ENCODE data around the gene TMEM81.

DNA sequence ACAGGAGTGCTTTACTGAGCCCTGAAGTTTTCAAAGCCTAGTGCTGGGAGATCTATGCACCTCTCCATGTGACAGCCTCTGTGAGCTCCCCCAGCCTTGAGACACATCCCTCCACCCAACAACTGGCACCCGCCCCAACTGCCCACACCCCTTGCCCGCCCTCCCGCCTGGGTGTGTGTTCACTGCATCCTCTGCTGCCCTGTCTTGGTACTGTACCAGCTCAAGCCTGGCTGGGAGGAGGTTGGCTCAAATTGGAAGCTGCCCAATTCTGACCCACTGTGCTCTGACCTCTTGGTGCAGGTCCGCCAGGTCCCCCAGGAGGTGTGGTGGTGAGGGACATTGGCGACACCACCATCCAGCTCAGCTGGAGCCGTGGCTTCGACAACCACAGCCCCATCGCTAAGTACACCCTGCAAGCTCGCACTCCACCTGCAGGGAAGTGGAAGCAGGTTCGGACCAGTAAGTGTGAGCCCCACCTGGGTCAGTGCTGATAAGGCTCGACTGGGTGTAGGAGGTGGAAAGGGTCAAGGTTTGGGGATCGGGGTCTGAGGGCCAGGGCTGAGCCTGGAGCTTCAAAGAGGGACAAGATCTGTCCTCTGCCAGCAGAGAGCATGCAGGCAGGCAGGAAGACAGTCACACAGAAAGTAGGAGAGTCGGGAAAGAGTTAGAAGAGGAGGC, 18.0 kb downstream of the TMEM81 start:
- TF ChIP-seq, protein P1, sequence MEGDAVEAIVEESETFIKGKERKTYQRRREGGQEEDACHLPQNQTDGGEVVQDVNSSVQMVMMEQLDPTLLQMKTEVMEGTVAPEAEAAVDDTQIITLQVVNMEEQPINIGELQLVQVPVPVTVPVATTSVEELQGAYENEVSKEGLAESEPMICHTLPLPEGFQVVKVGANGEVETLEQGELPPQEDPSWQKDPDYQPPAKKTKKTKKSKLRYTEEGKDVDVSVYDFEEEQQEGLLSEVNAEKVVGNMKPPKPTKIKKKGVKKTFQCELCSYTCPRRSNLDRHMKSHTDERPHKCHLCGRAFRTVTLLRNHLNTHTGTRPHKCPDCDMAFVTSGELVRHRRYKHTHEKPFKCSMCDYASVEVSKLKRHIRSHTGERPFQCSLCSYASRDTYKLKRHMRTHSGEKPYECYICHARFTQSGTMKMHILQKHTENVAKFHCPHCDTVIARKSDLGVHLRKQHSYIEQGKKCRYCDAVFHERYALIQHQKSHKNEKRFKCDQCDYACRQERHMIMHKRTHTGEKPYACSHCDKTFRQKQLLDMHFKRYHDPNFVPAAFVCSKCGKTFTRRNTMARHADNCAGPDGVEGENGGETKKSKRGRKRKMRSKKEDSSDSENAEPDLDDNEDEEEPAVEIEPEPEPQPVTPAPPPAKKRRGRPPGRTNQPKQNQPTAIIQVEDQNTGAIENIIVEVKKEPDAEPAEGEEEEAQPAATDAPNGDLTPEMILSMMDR (IDR thresholded peaks at IDR 0.05 in 8 of 11, conservative IDR thresholded peaks at IDR 0.05 in 3 of 11): no peak
- no peak for TF ChIP-seq POLR2A (IDR thresholded peaks at IDR 0.05)

Data from spleen (tissue), 7 donors.